GM18502 (cell line): Measurements from ENCODE around the gene COL8A1.

Experiments used
- ATAC-seq: cut with Tn5 transposase; IDR thresholded peaks from one replicate; pipeline ENCODE4 v1.9.1; 2021; ENCODE audit warnings: mild to moderate bottlenecking; ENCODE audit not compliant: unreplicated experiment, poor library complexity

The COL8A1 gene

GRCh38 chr3:99753268-99753975 is 115.0 kb downstream of the COL8A1 start:
- ATAC-seq, result peak; percentile 93

- no peak for ATAC-seq
These were observed 117.4 kb downstream of the COL8A1 start for GRCh38 chr3:99755831-99756230.

- no peak for ATAC-seq
These were observed 119.6 kb downstream of the COL8A1 start for GRCh38 chr3:99757966-99758365.

- no peak for ATAC-seq
These were observed 120.2 kb downstream of the COL8A1 start for GRCh38 chr3:99758502-99759177.

- ATAC-seq, result no peak
These were observed 121.6 kb downstream of the COL8A1 start for GRCh38 chr3:99760031-99760430.

GRCh38 chr3:99760629-99761028 is 122.2 kb downstream of the COL8A1 start:
- ATAC-seq, result no peak

GRCh38 chr3:99761415-99762165 is 123.2 kb downstream of the COL8A1 start:
- no peak for ATAC-seq

GRCh38 chr3:99762901-99763300 is 124.5 kb downstream of the COL8A1 start:
- no peak for ATAC-seq

GRCh38 chr3:99764377-99764776 is 126.0 kb downstream of the COL8A1 start:
- no peak for ATAC-seq

GRCh38 chr3:99765042-99765942 is 126.9 kb downstream of the COL8A1 start:
- ATAC-seq, result no peak

GRCh38 chr3:99767291-99767690 is 128.9 kb downstream of the COL8A1 start:
- no peak for ATAC-seq

GRCh38 chr3:99768126-99768525 is 129.7 kb downstream of the COL8A1 start:
- no peak for ATAC-seq

GRCh38 chr3:99768808-99769501 is 130.6 kb downstream of the COL8A1 start:
- no peak for ATAC-seq

GRCh38 chr3:99772171-99772570 is 133.8 kb downstream of the COL8A1 start:
- ATAC-seq, result no peak

GRCh38 chr3:99772671-99773070 is 134.3 kb downstream of the COL8A1 start:
- ATAC-seq, result no peak

GRCh38 chr3:99774467-99774866 is 136.1 kb downstream of the COL8A1 start:
- peak; percentile 99 for ATAC-seq

- no peak for ATAC-seq
These were observed 138.3 kb downstream of the COL8A1 start for GRCh38 chr3:99776516-99777209.

- ATAC-seq, result no peak
These were observed 138.8 kb downstream of the COL8A1 start for GRCh38 chr3:99777210-99777549.

- no peak for ATAC-seq
These were observed 139.3 kb downstream of the COL8A1 start for GRCh38 chr3:99777708-99778107.
